ENCODE results near the gene TUSC2. TPM values are rescaled to one million over a fixed set of nuclear protein-coding genes. Genes with fewer than 3 reads are reported as not detected.
A peak's percentile ranks its signal among the peaks of the same experiment; 100 is the strongest.

TUSC2 gene
- total RNA-seq, 1 experiment from 2014 or later = 21.2 TPM

DNA sequence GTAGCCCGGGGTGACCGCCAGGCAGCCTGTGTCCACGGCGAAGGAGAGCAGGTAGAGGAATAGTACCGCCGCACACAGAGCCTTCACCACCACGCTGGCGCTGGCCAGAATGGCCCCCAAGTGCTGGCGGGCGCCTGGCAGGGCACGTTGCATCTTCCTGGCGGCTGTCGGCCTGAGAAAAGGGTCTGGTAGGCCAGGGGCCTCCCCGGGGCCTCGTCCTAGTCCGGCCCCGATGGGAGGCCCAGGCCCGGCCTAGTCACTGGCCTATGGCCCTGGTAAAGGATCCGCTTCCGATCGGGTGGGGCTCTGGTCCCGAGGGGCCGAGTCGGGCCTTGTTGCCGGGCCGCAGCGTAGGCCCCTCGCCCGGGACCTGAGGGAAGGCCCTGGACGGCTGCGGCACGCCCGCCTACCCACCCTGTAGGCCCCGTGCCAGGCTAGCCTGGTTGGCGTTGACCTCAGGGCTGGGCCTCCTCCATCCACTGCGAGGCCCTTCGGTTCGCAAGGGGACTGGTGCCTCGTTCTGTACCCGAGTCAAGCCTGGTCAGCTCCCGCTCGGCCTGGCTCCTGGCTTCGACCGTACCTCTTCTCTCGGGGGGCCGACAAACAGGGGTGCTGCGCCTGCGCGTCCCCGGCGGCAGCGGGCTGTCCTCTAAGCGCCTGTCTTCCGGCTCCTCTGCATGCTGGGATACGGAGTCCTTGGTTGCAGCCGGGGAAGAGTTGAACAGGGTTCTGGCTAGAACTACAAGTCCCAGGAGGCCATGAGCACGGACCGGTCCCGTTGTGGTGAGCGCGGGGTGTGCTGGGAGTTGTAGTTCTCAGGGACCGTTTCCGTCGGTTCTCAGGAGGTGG, 31.1 kb upstream of the TUSC2 start, which contains the start of gene TMEM115:
Gene TMEM115 (minus strand): TSS at position 611 of the 849 bp plus-strand sequence. CDS start 458 bp downstream, at position 153.
- H3K36me3 ChIP-seq = peaks cover 8% of the 10 kb centered on the region
- no peaks in the 10 kb centered on the region for H3K27me3 ChIP-seq
- DNase-seq = peak; percentile 98

DNA sequence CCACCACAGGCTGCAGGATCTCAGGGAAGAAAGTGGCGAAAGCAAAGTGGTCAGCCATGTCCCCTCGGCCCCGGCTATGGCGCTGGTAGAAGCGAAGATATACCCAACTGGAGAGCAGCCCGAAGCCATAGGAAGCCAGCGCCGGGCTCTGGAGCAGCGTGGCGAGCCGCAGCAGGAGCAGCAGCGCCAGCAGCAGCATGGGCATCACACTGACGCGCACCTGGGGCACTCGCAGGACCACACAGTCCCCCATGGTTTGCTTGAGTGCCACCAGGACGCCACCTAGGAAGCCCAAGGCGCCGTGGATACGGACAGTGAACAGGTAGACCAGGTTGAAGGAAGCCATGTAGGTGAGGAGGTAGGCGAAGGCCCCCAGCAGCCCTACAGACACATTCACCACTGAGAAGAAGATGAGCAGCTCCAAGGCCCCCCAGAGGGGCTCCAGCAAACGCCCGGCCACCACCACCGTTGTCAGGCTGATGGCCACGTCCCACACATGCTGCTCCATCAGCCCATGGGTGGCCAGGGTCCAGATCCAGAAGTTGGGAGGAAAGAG, 30.4 kb upstream of the TUSC2 start:
- Histone ChIP-seq H3K27ac (peak overlapping the region; percentile 56), H3K27me3 (no peaks in the 10 kb centered on the region), H3K4me3 (peak overlapping the region; percentile 90), H3K4me1 (peaks cover 3% of the 10 kb centered on the region), H3K9me3 (replicated peaks) (no peaks in the 10 kb centered on the region), H3K36me3 (peaks cover 8% of the 10 kb centered on the region)
- DNase-seq = no peak

More for the DNA sequence above, 31.1 kb upstream of the TUSC2 start, which contains the start of gene TMEM115:
- no peaks in the 10 kb centered on the region for H3K9me3 ChIP-seq (replicated peaks)
- H3K27ac ChIP-seq = peak within 1 kb of the TSS; percentile 56
- H3K4me1 ChIP-seq = peaks cover 3% of the 10 kb centered on the region
- H3K4me3 ChIP-seq = peak within 1 kb of the TSS; percentile 90

DNA sequence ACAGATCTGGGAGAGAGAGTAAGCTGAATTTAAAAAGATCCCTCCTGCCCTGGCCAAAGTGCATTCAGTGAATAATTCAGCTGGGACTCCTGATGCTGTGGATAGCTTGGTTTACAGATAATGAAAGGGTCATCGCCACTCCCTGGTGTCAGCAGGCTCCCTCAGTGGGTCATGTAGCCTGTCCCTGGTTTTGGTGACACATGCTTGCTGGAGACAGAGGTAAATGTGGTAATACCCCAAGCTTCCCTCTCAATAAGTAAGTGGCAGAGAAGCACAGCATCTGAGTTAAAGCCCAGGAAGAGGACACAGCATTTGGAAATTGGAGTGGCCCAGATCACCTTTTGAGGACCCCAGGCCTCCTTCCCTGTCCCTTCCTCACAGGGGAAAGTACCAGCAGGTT, 29.5 kb upstream of the TUSC2 start:
- peak overlapping the region; percentile 90 for H3K4me3 ChIP-seq
- H3K27me3 ChIP-seq = no peaks in the 10 kb centered on the region
- peaks cover 3% of the 10 kb centered on the region for H3K4me1 ChIP-seq
- H3K9me3 ChIP-seq (replicated peaks) = no peaks in the 10 kb centered on the region
- H3K36me3 ChIP-seq = peaks cover 11% of the 10 kb centered on the region
- DNase-seq = no peak
- H3K27ac ChIP-seq = no peak overlapping the region

DNA sequence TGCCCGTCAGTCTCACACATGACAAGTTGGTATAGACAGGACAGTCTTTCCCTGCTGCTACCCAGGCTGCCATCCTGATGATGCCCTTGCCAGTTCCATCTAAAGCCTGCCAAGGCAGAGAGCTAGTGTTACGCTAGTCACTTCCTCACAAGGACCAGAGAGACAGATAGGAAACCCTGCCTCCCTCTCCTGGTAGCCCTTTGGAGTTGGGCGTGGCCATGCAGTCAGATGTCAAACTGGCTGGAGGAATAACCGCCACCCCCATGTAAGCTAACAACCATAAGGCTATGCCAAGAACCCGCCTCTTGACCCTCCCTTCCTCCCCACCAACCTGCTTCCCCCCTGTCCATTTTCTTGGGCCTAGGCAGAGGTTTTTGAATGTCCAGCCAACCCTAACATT, 28.5 kb upstream of the TUSC2 start:
- H3K36me3 ChIP-seq = peaks cover 11% of the 10 kb centered on the region
- no peak for DNase-seq
- H3K9me3 ChIP-seq (replicated peaks) = no peaks in the 10 kb centered on the region
- no peak overlapping the region for H3K4me3 ChIP-seq
- H3K27ac ChIP-seq = no peak overlapping the region
- no peaks in the 10 kb centered on the region for H3K27me3 ChIP-seq
- peaks cover 3% of the 10 kb centered on the region for H3K4me1 ChIP-seq

DNA sequence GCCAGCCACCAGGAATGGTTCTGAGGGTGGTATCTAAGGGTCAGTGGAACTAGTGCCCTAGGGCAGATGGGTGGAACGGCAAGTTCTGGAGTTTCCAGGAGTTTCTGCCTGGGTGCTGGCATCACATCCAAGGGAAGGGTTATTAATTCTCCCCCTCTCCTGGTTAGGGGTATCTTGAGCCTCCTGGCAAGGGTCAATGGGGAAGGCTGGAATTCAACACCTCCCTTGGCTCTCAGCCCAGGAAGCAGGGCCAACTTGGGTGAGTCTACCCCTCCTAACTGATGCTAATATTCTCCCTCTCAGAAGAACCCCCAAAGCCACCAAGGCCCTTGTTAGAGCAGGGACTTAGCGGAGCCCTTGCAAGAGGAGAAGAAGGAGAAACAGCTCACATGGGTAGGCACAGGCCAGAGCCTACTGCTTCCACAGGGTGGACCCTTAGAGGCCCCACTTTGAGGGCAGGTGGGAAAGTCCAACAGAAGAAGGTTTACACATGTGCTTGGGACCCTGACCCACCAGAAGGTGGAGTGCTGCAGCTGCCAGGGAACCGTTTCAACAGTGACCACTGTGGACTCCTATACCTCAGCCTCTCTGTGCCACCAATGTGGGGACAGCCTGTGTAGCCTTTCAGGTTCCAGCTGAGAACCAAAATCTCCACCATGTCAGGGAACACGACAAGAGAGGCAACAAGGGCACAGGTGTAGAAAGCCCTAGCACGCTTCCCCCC, 28.0 kb upstream of the TUSC2 start:
- H3K4me1 ChIP-seq = peaks cover 3% of the 10 kb centered on the region
- no peaks in the 10 kb centered on the region for H3K9me3 ChIP-seq (replicated peaks)
- peaks cover 11% of the 10 kb centered on the region for H3K36me3 ChIP-seq
- H3K4me3 ChIP-seq = no peak overlapping the region
- H3K27ac ChIP-seq = no peak overlapping the region
- no peak for DNase-seq
- no peaks in the 10 kb centered on the region for H3K27me3 ChIP-seq

DNA sequence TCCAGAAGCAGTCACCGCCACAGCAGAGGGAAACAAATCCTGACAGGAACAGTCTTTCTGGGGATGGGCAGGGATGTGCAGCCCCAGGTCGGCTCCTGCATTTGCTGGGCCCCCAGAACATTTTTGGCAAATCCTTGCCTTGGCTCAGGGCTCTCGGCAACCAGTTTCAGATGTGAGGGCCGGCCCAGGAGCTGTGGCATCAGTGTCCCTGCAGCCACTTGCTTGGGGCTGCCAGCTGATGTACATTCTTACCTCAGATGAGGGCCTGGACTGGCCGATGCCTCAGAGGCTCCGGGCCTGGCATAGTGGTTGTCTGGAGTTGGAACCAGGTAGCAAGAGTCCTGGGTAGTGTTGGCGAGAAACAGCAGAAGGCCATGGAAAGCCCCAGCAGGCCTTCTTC, 26.8 kb upstream of the TUSC2 start:
- DNase-seq = no peak
- H3K27me3 ChIP-seq = no peaks in the 10 kb centered on the region
- H3K4me3 ChIP-seq = no peak overlapping the region
- no peak overlapping the region for H3K27ac ChIP-seq
- no peaks in the 10 kb centered on the region for H3K9me3 ChIP-seq (replicated peaks)
- peaks cover 11% of the 10 kb centered on the region for H3K36me3 ChIP-seq
- peaks cover 3% of the 10 kb centered on the region for H3K4me1 ChIP-seq

DNA sequence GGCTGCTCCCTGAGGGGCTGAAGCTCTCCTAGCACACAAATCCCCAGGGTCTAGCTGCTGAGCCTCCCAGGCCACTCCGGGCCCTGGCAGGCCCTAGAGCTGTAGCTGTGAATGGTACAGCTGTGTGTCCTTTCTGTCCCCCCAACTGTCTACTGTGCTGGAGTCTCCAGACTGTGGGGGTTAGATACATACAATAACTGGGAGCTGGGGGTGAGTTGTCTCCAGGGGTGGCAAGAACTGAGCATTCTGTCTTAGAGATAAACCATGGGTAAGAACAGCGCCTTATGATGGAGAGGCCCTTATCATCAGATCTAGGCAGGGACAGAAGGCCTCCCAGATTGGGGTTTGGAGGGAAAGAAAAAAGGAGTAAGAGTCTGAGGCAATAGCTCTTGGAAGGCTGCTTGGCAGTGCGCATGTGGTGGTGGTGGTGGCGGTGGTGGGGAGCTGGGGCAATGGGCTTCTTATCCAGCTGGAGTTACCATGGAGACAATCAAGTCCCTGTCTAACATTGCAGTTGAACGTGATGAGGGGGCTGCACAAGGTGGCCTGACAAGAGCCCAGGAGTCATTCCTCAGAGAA, 26.3 kb upstream of the TUSC2 start:
- Histone ChIP-seq H3K27me3 (no peaks in the 10 kb centered on the region), H3K4me1 (peaks cover 3% of the 10 kb centered on the region), H3K4me3 (no peak overlapping the region), H3K36me3 (peaks cover 11% of the 10 kb centered on the region), H3K9me3 (replicated peaks) (no peaks in the 10 kb centered on the region), H3K27ac (no peak overlapping the region)
- no peak for DNase-seq

DNA sequence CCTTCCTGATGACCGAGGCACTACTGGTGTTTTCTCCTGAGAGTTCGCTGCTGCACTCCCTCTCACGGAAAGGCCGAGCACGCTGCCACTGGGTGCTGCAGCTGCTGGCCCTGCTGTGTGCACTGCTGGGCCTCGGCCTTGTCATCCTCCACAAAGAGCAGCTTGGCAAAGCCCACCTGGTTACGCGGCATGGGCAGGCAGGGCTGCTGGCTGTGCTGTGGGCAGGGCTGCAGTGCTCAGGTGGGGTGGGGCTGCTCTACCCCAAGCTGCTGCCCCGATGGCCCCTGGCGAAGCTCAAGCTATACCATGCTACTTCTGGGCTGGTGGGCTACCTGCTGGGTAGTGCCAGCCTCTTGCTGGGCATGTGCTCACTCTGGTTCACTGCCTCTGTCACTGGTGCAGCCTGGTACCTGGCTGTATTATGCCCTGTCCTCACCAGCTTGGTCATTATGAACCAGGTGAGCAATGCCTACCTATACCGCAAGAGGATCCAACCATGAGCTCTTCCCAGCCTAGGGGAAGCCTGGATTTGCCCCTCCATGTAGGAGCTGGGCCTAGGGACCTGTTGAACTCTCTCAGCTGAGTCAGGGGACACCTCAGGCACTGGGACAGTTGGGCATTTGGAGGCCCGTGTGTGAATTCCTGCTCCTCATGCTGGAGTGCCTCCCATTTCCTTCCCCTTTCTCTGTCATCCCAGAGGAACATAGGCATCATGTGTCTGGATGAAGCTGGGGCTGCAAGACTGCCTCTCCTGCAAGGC, 25.4 kb upstream of the TUSC2 start:
- no peak for DNase-seq
- H3K4me1 ChIP-seq = peaks cover 3% of the 10 kb centered on the region
- no peaks in the 10 kb centered on the region for H3K27me3 ChIP-seq
- no peaks in the 10 kb centered on the region for H3K9me3 ChIP-seq (replicated peaks)
- H3K36me3 ChIP-seq = peaks cover 11% of the 10 kb centered on the region
- H3K27ac ChIP-seq = no peak overlapping the region
- H3K4me3 ChIP-seq = no peak overlapping the region

DNA sequence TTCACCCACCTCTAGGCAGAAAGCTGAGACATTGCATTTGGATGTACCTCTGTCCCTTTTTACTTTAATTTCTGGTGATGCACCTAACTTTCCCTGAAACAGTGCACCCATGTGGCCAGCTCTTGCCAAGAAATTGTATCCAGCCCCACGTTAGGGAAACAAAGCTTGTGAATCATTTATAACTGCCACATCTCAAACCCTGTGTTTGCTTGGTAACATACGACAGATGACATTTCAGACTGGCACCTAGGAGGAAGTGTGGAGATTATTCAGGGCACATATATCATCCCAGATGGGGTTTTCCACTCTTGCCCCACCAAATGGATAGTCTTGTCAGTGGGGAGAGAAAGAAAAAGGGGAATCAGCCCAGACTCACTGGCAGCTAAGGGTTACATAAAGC, 24.8 kb upstream of the TUSC2 start:
- Histone ChIP-seq H3K27ac (no peak overlapping the region), H3K27me3 (no peaks in the 10 kb centered on the region), H3K4me1 (peaks cover 3% of the 10 kb centered on the region), H3K36me3 (peaks cover 11% of the 10 kb centered on the region), H3K9me3 (replicated peaks) (no peaks in the 10 kb centered on the region), H3K4me3 (no peak overlapping the region)
- DNase-seq = no peak

DNA sequence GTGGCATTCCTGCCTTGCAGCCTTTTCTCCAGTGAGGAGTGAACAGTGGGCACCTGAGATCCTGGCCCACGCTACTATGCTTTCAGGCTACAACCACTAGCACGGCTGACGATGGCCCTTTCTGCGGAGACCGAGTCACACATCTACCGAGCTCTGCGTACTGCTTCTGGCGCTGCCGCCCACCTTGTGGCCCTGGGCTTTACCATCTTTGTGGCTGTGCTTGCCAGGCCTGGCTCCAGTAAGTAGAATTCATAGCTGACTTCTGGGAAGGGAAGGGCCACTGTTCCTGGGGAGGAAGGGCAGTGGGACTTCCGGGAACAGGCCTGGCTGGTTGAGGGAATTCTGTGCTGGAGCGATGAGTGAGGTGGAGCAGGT, 23.3 kb upstream of the TUSC2 start:
- Histone ChIP-seq H3K4me1 (no peaks in the 10 kb centered on the region), H3K36me3 (peaks cover 8% of the 10 kb centered on the region; the same call in 1 of the 2 replicates), H3K4me3 (peak overlapping the region; percentile 75), H3K27ac (no peak overlapping the region), H3K27me3 (no peaks in the 10 kb centered on the region), H3K9me3 (replicated peaks) (no peaks in the 10 kb centered on the region)
- DNase-seq = no peak

DNA sequence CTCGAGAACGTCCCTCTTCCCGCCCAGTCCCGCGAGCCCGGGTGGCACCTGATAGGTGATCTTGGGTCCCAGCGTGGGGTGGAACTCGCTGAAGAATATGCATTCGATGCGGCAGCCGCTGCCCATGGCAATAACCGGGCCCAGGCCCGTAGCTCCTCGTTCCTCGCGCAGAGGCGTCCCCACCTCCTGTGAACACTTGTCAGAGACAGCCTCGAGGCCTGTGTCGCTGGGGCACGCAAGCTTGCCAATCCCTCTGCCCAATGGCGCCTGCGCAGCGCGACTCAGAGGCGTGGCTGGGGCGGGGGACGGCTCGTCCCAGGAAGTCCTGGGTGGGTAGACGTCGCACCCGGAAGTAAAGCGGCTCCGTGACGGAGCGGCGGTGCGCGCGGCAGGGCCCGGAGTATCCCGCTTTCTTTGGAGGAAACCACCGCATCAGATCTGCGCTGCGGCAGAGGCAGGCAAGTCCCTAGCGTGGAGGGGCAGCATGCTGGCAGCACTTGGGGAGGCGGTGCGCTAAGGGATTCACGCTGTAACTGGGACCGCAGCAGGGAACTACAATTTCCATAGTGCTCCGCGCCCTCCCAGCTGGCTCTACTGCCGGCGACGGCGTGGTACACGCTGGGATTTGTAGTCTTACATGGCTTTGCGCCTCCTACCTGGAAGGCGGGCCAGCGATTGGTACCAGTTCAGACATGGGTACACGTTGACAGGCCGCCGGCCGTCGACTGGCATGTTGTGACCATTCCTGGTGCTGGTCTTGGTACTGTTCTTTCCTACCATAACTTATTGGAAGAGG, 22.7 kb upstream of the TUSC2 start, which contains the start of the genes CYB561D2 and NPRL2:
Gene CYB561D2 (plus strand): TSS at position 336 of the 796 bp plus-strand sequence. CDS start 572 bp downstream, outside the sequence.
Gene NPRL2 (minus strand): TSS at position 249 of the 796 bp plus-strand sequence. CDS start 123 bp downstream, at position 126.
- peaks cover 8% of the 10 kb centered on the region; the same call in 1 of the 2 replicates for H3K36me3 ChIP-seq
- no peaks in the 10 kb centered on the region for H3K4me1 ChIP-seq
- H3K4me3 ChIP-seq = peak within 1 kb of the TSS; percentile 75
- H3K27me3 ChIP-seq = no peaks in the 10 kb centered on the region
- no peaks in the 10 kb centered on the region for H3K9me3 ChIP-seq (replicated peaks)
- peak within 1 kb of the TSS; percentile 64 for H3K27ac ChIP-seq
- peak; percentile 95 to 96 for DNase-seq

DNA sequence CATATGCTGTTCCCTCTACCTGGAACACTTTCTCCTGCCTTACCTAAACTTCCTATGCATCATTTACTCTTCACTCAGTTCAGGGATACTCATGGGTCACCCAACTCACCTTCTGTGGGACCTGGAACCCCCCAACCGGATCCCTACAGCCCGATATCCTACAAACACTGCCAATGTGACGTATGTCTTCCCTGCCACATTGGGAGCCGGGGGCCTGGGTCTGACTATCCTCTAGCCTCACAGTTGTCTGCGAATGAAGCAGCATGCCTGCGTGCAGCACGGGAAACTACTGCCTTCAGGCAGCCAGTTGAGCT, 22.1 kb upstream of the TUSC2 start:
- H3K4me3 ChIP-seq = peak overlapping the region; percentile 75
- H3K36me3 ChIP-seq = peaks cover 8% of the 10 kb centered on the region; the same call in 1 of the 2 replicates
- H3K4me1 ChIP-seq = no peaks in the 10 kb centered on the region
- peak overlapping the region; percentile 64 for H3K27ac ChIP-seq
- H3K9me3 ChIP-seq (replicated peaks) = no peaks in the 10 kb centered on the region
- H3K27me3 ChIP-seq = no peaks in the 10 kb centered on the region
- no peak for DNase-seq

DNA sequence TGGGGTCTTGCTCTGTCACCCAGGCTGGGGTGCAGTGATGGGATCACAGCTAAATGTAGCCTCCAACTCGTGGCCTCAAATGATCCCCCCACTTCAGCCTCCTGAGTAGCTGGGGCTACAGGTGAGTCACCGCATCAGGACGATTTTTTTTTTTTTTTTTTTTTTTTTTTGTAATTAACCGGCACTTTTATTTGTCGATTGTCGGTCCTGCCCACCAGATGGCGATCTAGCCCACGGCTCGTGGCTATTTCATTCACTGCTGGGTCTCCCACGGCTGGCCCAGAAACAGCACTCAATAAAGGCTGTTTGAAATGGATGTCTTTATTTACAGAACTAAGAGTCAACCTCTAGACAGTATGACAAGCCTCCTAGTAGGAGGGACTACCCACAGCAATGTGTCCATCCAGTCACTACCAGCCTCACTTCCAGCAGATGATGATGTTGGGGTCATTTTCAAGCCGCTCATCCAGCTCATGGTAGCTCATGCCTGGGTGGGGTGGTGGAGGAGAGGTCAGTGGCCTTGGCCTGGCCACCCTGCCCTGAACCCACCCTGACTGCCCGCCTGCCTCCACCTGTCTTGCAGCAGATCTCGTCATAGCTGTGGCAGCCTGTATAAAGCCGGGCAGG, 19.3 kb upstream of the TUSC2 start:
- Histone ChIP-seq H3K27me3 (no peaks in the 10 kb centered on the region), H3K36me3 (no peaks in the 10 kb centered on the region), H3K27ac (no peak overlapping the region), H3K4me3 (no peak overlapping the region), H3K4me1 (no peaks in the 10 kb centered on the region), H3K9me3 (replicated peaks) (no peaks in the 10 kb centered on the region)
- peak; percentile 63 to 78 for DNase-seq
